Lower lobe of right lung (tissue), 2 donors: ENCODE measurements around the gene OVOL1. TPM values are rescaled to one million over a fixed set of nuclear protein-coding genes. Genes with fewer than 3 reads are reported as not detected.

Experiments used
- ATAC-seq, 2 donors: fragments of 200-7000 bp; cut with Tn5 transposase; one replicate each; pipeline ENCODE4 v1.9.1; 2020 to 2022; ENCODE audit warnings: mild to moderate bottlenecking in 2 of 2, moderate library complexity in 2 of 2
- DNase-seq: peaks from one replicate; pipeline ENCODE4 v3.0.0-alpha.2; 2020
- H3K27ac ChIP-seq: fragments of 200-600 bp; one replicate; pipeline ENCODE4 v1.8.0; 2022
- H3K27me3 ChIP-seq: fragments of 200-600 bp; one replicate; pipeline ENCODE4 v1.8.0; 2022; ENCODE audit warnings: low read depth
- H3K36me3 ChIP-seq: fragments of 200-600 bp; one replicate; pipeline ENCODE4 v1.8.0; 2022; ENCODE audit warnings: mild to moderate bottlenecking
- H3K4me1 ChIP-seq: fragments of 200-600 bp; one replicate; pipeline ENCODE4 v1.8.0; 2022
- H3K4me3 ChIP-seq: fragments of 200-600 bp; one replicate; pipeline ENCODE4 v1.8.0; 2022; ENCODE audit warnings: mild to moderate bottlenecking
- H3K9me3 ChIP-seq: fragments of 200-600 bp; one replicate; pipeline ENCODE4 v1.8.0; 2022
- CTCF ChIP-seq: fragments of 200-600 bp; IDR thresholded peaks from one replicate; pipeline ENCODE4 v1.8.0; 2022; ENCODE audit warnings: antibody characterized with exemption, mild to moderate bottlenecking
- intact Hi-C: fragments of 100-400 bp; cut with DNase I; formaldehyde crosslinking; loops from one replicate; pipeline ENCODE4 v1.11.0; 2022
- total RNA-seq: library from RNA; stranded (reverse); fragmentation: NEBNext Ultra II Directional; extraction: Animal tissue kit (Norgen Biotek cat#: 25700); gene quantifications from one replicate; pipeline ENCODE4 v1.2.1, GENCODE V29; 2021
- donor health status: DM: no; HTN: yes; CAD: no; lungs with severe emphysema.

OVOL1 gene
- total RNA-seq, 1 donor from 2014 or later: 0.89 TPM

- Histone ChIP-seq H3K27me3 (no peaks in the 10 kb centered on the region), H3K4me3 (no peak overlapping the region), H3K4me1 (peaks cover 59% of the 10 kb centered on the region), H3K27ac (peak overlapping the region; percentile 79), H3K36me3 (peaks cover 36% of the 10 kb centered on the region), H3K9me3 (no peaks in the 10 kb centered on the region)
- intact Hi-C loops: no loop called here
- ATAC-seq (no peak), DNase-seq (no peak)
- TF ChIP-seq CTCF: no peak
Observed at GRCh38 chr11:65774525-65775306, 12.1 kb upstream of the OVOL1 start.

GRCh38 chr11:65776196-65776595 is 10.7 kb upstream of the OVOL1 start:
- DNase-seq: peak; percentile 77
- Histone ChIP-seq H3K4me3 (no peak overlapping the region), H3K9me3 (no peaks in the 10 kb centered on the region), H3K27me3 (no peaks in the 10 kb centered on the region), H3K36me3 (peaks cover 36% of the 10 kb centered on the region), H3K4me1 (peaks cover 55% of the 10 kb centered on the region), H3K27ac (peak overlapping the region; percentile 79)
- no peak for TF ChIP-seq CTCF
- intact Hi-C loops: no loop called here
- ATAC-seq: peak; percentile 1 to 17

- Histone ChIP-seq H3K4me3 (no peak overlapping the region), H3K36me3 (peaks cover 36% of the 10 kb centered on the region), H3K4me1 (peaks cover 59% of the 10 kb centered on the region)
Observed at GRCh38 chr11:65776710-65777141, 10.1 kb upstream of the OVOL1 start.

GRCh38 chr11:65777241-65777640 is 9.6 kb upstream of the OVOL1 start:
- DNase-seq: no peak
- peaks cover 60% of the 10 kb centered on the region for H3K4me1 ChIP-seq
- no peak for ATAC-seq

More at GRCh38 chr11:65776710-65777141, 10.1 kb upstream of the OVOL1 start:
- peak overlapping the region; percentile 79 for H3K27ac ChIP-seq
- no peak for DNase-seq
- H3K27me3 ChIP-seq: no peaks in the 10 kb centered on the region
- no peaks in the 10 kb centered on the region for H3K9me3 ChIP-seq
- intact Hi-C loops: no loop called here
- TF ChIP-seq CTCF: no peak
- ATAC-seq: no peak

GRCh38 chr11:65777821-65778361 is 9.0 kb upstream of the OVOL1 start:
- no peak for ATAC-seq

More at GRCh38 chr11:65777241-65777640, 9.6 kb upstream of the OVOL1 start:
- Histone ChIP-seq H3K27me3 (no peaks in the 10 kb centered on the region), H3K36me3 (peaks cover 36% of the 10 kb centered on the region), H3K4me3 (no peak overlapping the region), H3K27ac (peak overlapping the region; percentile 31), H3K9me3 (no peaks in the 10 kb centered on the region)
- no peak for TF ChIP-seq CTCF
- intact Hi-C loops: no loop called here

More at GRCh38 chr11:65777821-65778361, 9.0 kb upstream of the OVOL1 start:
- Histone ChIP-seq H3K9me3 (no peaks in the 10 kb centered on the region), H3K36me3 (peaks cover 36% of the 10 kb centered on the region), H3K27me3 (no peaks in the 10 kb centered on the region), H3K4me3 (peak overlapping the region; percentile 73), H3K27ac (no peak overlapping the region), H3K4me1 (peaks cover 60% of the 10 kb centered on the region)
- no peak for TF ChIP-seq CTCF
- DNase-seq: no peak
- intact Hi-C loops: no loop called here
